Measurements from ENCODE around the gene CLMN.

CLMN gene

GRCh38 chr14:95272057-95272456, 47.7 kb downstream of the CLMN start:
- TF ChIP-seq CTCF (IDR thresholded peaks at IDR 0.05; ENCODE audit: insufficient read depth, low read depth, low read length, missing control alignments): no peak
- no peak for DNase-seq (ENCODE audit: low read depth)
- H3K4me3 ChIP-seq (ENCODE audit: low read depth, low read length): no peak overlapping the region

DNA sequence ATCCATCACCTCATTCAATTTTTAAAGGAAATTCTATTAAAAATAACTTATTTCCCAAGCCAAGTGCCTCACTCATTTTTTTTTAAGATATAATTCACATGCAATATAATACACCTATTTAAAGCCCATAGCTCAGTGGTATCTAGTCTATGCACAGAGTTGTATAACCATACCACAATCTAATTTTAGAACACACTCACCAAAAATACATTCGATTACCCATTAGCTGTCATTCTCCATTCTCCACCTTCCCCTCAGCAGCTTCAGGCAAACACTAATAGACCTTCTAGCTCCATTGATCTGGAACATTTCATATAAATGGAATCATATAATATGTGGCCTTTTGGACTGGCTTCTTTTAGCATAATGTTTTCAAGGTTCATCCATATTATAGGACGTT, 49.5 kb downstream of the CLMN start:
- DNase-seq (ENCODE audit: low read depth): no peak
- TF ChIP-seq CTCF (IDR thresholded peaks at IDR 0.05; ENCODE audit: insufficient read depth, low read depth, low read length, missing control alignments): no peak
- H3K4me3 ChIP-seq (ENCODE audit: low read depth, low read length): no peak overlapping the region

GRCh38 chr14:95269493-95269892, 50.2 kb downstream of the CLMN start:
- no peak for TF ChIP-seq CTCF (IDR thresholded peaks at IDR 0.05; ENCODE audit: insufficient read depth, low read depth, low read length, missing control alignments)
- no peak for DNase-seq (ENCODE audit: low read depth)
- H3K4me3 ChIP-seq (ENCODE audit: low read depth, low read length): no peak overlapping the region

GRCh38 chr14:95268350-95268749, 51.4 kb downstream of the CLMN start:
- DNase-seq (ENCODE audit: low read depth): peak; percentile 32
- H3K4me3 ChIP-seq (ENCODE audit: low read depth, low read length): no peak overlapping the region
- no peak for TF ChIP-seq CTCF (IDR thresholded peaks at IDR 0.05; ENCODE audit: insufficient read depth, low read depth, low read length, missing control alignments)

GRCh38 chr14:95267306-95267705, 52.4 kb downstream of the CLMN start:
- peak; percentile 21 for DNase-seq (ENCODE audit: low read depth)
- H3K4me3 ChIP-seq (ENCODE audit: low read depth, low read length): no peak overlapping the region
- TF ChIP-seq CTCF (IDR thresholded peaks at IDR 0.05; ENCODE audit: insufficient read depth, low read depth, low read length, missing control alignments): no peak

DNA sequence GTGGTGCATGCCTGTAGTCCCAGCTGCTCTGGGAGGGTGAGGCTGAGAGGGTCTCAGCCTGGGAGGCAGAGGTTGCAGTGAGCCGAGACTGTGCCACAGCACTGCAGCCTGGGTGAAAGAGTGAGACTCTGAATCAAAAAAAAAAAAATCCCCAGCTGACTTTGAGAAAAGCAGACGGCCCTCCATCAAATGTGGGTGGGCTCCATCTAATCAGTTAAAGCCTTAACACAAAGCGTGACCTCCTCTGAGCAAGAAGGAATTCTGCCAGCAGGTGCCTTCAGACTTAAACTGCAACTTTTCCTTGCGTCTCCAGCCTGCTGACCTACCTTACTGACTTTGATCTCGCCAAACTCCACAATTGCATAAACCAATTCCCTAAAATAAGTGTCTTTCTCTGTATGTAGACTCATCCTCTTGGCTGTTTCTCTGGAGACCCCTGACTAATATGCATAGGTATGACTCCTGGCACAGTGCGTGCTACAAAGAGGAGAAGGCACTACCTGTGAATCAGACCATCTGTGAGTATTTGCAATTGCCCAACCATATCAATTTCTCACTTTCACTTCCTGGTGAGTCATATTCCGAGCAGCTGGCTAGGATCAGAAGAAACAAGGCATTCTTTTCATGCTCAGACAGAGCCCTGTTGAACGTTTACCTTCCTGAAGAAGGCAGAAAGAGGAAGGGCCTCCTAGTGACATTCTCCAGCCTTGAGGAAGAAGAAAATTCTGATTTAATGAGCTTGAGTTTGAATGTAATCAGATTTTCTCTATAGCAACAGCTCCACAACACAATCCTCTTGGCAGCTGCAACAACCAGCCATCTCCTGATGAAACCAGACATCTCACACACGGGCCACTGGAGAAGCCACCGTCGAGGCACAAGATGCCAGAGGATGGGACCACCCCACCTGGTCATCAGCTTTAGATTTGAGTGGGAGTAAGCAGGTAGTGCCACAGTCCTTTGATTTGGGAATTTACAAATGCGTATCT, 54.3 kb downstream of the CLMN start:
- H3K4me3 ChIP-seq (ENCODE audit: low read depth, low read length): no peak overlapping the region
- no peak for TF ChIP-seq CTCF (IDR thresholded peaks at IDR 0.05; ENCODE audit: insufficient read depth, low read depth, low read length, missing control alignments)
- DNase-seq (ENCODE audit: low read depth): peak; percentile 92
